ENCODE data around the gene PGM2.
"Not testable (repeated sequence)": the region's sequence is repeated elsewhere in the genome, so short reads cannot be mapped to it uniquely, and the experiment has no call there.

DNA sequence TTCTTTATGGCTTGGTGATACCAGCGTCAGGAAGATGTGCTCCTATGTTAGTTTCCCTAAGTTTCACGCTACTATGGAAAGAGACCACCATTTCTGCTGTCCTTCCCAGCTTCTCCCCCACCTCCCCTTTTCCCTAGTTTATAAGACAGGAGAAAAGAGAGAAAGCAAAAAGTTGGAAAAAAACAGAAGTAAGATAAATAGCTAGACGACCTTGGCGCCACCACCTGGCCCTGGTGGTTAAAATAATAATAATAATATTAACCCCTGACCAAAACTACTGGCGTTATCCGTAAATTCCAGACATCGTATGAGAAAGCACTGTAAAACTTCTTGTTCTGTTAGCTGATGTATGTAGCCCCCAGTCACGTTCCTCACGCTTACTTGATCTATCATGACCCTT is 985 bp upstream of the PGM2 start:
- not testable (repeated sequence) for TF ChIP-seq EZH2 (IDR thresholded peaks at IDR 0.05; ENCODE audit: low read length)
- TF ChIP-seq, protein P1, sequence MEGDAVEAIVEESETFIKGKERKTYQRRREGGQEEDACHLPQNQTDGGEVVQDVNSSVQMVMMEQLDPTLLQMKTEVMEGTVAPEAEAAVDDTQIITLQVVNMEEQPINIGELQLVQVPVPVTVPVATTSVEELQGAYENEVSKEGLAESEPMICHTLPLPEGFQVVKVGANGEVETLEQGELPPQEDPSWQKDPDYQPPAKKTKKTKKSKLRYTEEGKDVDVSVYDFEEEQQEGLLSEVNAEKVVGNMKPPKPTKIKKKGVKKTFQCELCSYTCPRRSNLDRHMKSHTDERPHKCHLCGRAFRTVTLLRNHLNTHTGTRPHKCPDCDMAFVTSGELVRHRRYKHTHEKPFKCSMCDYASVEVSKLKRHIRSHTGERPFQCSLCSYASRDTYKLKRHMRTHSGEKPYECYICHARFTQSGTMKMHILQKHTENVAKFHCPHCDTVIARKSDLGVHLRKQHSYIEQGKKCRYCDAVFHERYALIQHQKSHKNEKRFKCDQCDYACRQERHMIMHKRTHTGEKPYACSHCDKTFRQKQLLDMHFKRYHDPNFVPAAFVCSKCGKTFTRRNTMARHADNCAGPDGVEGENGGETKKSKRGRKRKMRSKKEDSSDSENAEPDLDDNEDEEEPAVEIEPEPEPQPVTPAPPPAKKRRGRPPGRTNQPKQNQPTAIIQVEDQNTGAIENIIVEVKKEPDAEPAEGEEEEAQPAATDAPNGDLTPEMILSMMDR (optimal IDR thresholded peaks at IDR 0.05 in 1 of 3, IDR thresholded peaks at IDR 0.05 in 1 of 3, conservative IDR thresholded peaks at IDR 0.05 in 1 of 3; ENCODE audit: extremely low read depth in 1 of 3, insufficient read depth in 2 of 3, low read length in 3 of 3): peak in 1 of 3 experiments; percentile 10
